HG02610 (cell line): Measurements from ENCODE around the gene FGGY.
"Not testable (repeated sequence)": the region's sequence is repeated elsewhere in the genome, so short reads cannot be mapped to it uniquely, and the experiment has no call there.

Source experiments
- ATAC-seq: cut with Tn5 transposase; IDR thresholded peaks from one replicate; pipeline ENCODE4 v1.9.1; 2021; ENCODE audit warnings: mild to moderate bottlenecking, moderate library complexity; ENCODE audit not compliant: unreplicated experiment

The FGGY gene

DNA sequence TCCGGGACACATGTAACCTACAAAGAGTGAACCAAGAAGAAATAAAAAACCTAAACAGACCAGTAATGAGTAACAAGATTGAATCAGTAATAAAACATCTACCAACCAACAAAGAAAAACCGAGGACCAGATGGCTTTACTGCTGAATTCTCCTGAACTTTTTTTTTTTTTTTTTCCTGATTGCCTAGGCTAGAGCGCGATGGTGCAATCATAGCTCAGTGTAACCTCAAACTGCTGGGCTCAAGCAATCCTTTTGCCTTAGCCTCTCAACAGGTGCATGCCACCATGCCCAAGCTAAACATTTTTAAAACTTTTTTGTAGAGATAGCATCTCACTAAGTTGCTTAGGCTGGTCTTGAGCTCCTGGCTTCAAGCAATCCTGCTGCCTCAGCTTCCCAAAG, 11.2 kb upstream of the FGGY start:
- ATAC-seq, result no peak

DNA sequence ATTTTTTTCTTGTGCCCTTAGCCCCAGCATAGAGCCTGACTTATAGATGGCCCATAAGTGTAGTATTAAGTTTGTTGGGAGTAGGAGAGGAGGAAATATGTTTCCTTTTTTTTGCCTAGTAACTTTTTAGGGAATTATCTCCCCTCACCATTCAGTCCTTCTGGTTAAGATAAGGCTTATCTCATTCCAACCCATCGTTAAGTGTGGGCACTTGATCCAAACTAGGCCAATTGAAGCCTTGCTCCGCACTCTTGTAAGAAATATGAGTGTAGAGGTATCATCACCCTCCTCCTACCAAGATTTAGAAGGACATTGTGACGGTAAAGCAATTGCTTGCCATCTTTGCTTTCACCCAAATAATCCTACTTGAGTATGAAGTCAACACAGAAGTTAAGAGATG, 8.8 kb upstream of the FGGY start:
- ATAC-seq, result no peak

DNA sequence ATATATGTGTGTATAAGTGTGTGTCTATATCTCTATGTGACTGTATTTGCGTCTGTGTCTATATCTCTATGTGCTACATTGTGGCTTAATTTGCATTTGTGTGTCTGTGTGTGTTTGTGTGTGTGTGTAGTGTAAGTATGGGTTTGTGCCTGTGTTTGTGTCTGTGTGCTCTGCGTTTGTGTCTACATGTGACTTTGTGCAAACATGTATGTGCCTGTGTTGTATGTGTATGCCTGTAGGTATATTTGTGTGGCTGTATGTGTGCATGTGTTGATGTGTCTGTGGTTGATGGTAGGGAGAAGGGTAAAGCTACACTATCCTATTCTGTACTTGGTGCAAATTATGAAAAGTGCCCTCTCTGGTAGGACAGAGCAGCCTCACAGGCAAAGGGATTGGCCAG, 7.3 kb upstream of the FGGY start:
- no peak for ATAC-seq

DNA sequence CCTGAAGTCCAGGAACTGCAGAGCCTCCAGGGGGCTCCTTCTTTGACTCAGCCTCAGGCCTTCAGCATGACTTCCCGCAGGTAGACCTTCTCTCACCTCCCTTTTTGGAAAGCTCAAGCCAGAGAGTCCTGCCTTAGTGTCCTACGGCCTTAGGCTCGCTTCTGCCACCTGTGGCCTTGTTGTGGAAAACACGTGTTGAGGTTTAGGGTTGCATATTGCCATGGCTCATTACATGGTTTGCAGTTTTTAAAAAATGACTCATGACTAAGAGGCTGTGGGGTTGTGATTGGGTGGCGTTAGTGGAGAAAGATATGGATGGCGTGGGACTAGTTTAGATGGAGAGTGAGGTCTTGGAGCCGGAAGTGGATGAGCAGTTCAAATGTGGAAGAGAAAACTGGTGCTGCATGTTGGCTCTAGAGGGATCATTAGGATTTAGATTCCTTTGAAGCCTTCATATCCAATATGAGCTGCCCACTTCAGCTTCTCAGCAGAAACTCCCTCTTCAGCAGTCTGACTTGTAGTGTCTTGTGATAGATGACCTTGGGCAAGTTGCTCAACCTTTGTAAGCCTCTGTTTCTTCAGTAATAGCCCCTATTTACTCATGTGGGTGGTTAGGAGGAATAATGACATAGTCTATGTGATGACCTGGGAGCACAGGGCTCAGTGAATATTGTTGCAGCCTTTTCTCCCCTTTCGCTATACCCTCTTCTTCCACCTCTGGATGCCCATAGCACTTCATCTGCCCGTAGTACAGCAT, 6.5 kb upstream of the FGGY start:
- peak; percentile 85 for ATAC-seq

DNA sequence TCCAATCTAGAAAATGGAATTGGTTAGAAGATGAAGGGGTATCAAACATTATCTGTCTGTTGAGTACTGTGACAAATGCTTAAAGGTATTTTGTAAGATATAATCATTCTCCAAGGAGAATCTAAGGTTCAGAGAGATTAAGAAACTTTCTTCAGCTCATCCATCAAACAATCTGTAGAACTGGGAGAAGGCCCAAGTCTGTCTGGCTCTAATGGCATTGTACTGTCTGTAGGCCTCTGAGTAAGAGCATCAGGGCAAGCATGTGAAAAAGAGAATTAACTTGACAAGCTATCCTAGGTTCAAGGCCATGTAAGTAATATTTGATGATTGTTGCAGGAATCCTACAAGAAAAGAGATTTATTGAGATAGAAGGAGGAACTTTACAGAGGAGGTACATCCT, 5.3 kb upstream of the FGGY start:
- ATAC-seq, result no peak

DNA sequence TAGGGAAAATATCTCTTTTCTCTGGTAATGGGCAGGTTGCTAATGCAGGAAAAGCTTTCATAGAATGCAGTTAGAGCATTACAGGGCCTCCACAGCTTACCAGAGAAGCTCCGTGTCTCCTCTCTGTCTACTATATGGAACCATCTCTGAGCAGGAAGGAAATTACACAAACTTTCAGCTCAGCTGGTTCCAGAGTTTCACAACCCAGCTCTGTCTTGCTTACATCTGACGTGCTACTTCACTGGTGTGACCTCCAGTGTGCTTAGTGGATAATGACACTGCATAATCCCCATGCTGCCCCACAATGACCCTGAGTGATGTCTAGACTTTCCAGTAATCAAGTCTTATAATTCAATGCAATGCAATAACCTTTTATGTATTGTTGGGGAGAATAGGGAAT, 4.3 kb upstream of the FGGY start:
- ATAC-seq, result peak; percentile 24

DNA sequence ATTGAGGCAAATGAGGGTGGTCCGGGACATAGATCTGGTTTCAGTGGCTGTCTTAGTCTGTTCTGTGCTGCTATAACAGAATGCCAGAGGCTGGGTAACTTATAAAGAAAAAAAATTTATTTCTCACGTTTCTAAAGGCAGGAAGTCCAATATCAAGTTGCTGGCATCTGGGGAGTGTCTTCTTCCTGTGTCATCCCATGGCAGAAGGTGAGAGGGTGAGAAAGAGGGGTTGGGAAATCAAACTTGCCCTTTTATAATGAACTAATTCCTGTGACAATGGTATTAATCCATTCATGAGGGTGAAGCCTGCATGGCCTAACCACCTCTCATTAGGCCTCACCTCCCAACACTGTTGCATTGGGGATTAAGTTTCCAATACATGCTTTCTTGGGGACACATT, 3.7 kb upstream of the FGGY start:
- ATAC-seq, result no peak

DNA sequence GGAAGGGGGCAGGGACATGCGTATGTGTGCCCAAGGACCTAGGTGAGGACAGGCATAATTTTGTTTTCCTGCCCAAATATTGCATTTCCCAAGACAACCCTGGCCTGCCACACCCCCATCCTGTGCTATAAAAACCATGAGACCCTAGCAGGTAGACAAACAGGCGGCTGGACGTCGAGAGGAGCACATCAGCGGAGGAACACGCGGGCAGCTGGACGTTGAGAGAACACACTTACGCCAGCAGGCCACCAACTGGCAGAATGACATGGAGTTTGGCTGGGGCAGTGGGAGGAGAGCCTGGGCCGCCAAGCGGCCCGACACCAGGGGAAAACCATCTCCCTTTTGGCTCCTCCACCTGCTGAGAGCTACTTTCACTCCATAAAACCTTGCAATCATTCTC, 3.0 kb upstream of the FGGY start:
- ATAC-seq, result no peak

DNA sequence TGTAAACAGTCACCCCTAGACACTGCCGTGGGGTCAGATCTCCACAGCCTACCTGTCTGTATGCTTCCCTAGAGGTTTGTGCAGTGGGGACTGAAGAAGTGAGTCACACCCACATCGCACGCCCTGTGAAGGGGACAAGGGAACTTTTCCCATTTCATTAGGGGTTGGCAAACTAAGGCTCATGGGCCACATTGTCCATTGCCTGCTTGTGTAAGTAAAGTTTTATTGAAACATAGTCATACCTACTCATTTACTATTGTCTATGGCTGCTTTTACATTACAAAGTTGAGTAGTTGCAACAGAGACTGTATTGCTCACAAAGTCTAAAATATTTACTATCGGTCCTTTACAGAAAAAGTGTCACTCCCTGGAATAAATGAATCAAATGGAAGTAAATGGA, 2.5 kb upstream of the FGGY start:
- no peak for ATAC-seq

DNA sequence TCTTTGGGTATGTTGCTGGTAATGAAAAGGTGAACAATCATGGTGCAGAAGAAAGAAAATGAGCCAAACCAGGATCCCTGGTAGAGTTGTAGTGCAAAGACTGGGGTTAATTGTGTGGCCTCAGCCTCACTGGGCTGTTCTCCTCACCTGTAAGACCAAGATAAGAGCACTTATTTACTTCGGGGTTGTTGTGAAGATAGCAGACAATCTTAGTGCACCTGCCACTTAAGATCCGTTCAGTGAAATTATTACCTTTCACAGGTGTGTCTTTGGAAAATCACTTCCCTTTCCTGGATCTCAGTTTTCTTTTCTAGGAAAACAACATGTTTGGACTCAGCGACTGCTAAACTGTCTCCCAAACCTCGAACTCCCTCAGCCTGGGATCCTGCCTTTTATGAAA, 1.3 kb upstream of the FGGY start:
- no peak for ATAC-seq

DNA sequence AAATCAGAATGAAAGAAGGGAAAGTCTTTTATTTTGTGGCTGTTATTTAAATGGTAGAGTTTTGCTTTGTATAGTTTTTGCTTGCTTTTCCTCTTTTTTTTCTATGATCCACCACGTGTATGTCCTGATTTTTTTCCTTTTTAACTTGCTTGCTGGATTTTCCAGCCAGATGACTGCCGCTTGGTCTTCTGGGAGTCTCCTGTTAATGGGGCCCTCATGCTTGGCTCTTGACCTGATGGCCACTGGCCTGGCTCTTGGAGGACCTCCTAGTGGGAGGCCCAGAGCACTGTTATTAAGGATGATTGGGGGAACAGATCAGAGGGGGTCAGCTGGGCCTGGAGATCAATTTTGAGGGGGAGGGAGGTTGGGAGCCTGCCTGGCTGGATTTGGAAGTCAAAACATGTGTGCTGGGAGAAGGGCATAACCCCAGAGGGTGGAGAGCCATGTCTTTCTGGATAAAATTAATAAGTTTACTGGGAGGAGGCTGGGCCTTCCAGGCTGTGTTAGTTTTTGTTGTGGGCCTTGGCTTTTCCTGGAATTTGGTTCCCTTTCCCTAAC, 1.2 kb downstream of the FGGY start:
- no peak for ATAC-seq

DNA sequence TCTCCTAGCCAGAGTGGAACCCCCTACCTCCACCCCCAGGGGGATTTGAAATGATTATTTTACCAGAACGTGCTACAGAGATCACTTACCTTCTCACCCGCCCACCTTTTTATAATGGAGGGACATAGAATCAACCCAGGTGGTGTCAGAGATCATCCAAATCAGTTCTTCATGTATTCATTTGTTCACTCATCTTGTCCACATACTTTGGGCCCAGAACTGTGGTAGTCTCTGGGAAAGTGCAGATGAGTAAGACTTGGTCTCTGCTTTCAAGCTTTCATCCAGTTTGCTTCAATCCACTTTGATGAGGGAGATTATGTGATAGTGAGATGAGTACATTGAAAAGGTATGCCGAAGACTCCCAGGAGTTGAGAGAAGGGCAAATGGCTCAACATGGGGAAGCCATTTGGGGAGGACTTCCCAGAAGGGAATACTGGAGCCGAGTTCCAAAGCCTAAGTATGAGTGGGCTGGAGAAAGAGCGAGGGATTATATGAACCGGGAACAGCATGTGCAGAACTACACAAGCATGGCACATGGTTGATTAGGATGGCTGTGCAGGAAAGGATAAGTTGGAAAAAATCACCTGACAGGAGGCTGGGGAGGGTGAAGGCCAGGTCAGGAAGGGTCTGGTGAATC, 1.9 kb downstream of the FGGY start:
- ATAC-seq, result no peak

DNA sequence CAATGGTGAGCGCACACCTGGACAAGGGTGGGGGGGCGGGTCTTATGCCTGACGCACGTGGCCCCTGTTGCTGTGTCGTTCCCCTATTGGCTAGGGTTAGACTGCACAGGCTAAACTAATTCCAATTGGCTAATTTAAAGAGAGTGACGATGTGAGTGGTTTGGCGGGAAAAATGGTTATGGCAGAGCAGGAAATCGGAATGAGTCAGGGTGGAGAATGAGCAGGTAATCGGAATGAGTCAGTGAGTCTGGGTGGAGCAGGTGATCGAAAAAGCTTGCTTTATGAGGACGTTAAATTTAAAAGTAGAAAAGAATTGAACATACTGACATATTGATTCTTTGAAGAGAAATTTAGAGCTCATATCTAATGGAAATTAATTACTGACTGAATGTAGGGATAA, 2.8 kb downstream of the FGGY start:
- not testable (repeated sequence) for ATAC-seq

DNA sequence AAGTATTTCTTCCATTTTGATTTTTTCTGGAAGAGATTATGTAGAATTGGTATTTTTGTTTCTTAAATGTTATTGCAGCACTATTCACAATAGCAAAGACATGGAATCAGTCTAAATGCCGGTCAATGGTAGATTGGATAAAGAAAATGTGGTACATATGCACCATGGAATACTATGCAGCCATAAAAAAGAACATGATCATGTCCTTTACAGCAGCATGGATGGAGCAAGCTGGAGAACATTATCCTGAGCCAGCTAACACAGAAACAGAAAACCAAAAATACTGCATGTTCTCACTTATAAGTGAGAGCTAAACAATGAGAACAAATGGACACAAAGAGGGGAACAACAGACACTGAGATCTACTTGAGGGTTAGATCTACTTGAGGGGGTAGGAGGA, 5.4 kb downstream of the FGGY start:
- ATAC-seq, result no peak

DNA sequence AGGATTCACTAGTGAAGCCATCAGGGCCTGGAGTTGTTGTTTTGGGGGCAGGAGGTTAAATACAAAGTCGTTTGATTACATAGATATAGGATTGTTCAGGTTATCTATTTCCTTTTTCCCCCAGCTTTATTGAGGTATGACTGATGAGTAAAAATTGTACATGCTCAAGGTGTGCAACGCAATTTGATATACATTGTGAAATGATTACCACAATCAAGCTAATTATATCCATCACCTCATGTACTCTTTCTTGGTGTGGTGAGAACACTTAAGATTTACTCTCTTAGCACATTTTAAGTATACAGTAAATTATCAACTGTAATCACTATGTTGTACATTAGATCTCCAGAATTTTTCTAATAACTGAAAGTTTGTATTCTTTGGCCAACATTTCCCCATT, 6.0 kb downstream of the FGGY start:
- ATAC-seq, result no peak

DNA sequence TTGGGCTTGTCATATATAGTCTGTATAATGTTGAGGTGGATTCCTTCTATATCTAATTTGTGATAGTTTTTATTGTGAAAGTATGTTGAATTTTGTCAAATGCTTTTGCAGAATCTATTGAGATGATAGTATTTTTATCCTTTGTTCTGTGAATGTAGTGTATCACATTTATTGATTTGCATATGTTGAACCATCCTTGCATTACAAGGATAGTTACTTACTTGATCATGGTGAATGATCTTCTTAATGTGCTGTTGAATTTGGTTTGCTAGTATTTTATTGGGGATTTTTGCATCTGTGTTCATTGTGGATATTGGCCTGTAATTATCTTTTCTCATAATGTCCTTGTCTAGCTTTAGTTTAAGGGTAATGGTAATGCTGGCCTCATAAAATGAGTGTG, 8.3 kb downstream of the FGGY start:
- ATAC-seq, result no peak

DNA sequence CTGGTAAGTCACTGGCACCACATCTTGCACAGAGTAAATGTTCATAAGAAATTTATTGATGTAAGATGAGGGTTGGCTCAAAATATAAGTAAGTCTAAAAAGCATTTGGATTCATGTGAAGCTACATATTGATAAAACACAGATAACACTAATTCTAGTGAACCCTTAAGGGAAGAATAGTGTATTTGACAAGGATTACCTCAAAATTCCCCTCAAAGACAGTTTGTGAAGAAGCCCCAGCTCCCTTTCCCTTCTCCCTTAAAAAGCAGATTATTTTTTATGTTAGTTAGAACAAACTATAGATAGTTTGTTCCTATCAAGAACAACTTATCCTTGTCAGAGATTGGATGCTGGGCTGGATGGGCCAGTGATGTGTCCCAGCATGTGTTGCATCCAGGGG, 10.7 kb downstream of the FGGY start:
- ATAC-seq, result no peak

DNA sequence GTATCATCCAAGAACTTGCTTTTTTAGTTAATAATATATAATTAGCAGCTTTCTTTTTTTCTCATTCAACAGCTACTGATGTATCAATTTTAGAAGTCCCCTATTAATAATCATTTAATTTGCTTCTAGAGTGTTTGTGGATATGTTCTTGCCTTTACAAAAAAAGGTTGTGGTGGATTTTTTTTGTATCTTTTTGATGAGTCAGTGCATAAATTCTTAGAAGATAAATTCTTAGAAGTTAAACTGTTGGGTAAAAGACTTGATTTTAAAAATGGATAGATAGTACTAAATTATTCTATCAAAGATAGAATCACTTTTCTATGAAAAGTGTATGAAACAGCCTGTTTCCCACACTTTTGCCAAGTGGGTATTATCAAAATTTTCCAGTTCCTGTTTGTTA, 11.9 kb downstream of the FGGY start:
- no peak for ATAC-seq

DNA sequence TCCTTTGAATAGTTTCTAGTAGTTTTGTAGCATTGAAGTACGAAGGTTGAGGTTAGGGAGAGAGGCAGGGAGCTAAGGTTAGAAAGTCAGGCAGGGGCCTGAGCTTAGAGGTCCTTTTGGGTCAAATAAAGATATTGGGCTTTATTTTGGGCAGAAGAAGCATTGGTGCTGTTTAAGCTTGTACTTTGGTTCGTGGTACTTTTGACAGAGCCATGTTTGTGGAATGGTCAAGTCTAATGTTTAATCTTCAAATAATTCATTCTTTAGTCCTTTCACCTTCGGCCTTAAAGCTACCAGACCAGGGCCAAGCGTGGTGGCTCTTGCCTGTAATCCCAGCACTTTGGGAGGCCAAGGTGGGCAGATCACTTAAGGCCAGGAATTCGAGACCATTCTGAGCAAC, 12.5 kb downstream of the FGGY start:
- ATAC-seq, result no peak

DNA sequence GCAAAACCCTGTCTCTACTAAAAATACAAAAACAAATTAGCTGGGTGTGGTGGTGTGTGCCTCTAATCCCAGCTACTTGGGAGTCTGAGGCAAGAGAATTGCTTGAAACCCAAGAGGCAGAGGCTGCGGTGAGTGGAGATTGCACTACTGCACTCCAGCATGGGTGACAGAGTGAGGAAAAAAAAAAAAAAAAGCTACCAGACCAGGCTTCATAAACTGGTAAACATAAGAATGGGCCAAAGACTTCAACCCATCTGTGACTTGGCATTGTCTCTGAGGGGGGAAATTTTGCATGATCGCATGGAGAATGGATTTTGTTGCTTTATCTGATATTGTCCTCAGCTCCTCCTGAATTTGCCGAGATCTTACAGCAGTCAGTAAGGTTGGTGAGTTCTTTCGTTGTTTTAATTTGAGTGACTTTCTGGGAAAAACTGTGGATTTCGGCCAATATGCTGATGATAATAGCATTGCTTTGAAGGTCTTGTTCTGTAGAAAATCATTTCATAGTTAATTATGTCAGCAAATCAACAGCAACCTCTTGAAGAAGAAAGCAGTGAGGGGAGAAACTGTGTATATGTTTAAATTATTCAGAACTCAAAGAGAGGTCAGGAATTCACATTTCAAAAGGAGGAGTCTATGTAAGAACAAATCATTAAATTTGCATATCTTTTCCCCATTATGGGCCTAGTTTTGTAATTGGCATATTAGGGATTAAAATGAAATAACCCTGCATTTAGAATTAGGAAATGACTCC, 13.1 kb downstream of the FGGY start:
- ATAC-seq, result no peak

DNA sequence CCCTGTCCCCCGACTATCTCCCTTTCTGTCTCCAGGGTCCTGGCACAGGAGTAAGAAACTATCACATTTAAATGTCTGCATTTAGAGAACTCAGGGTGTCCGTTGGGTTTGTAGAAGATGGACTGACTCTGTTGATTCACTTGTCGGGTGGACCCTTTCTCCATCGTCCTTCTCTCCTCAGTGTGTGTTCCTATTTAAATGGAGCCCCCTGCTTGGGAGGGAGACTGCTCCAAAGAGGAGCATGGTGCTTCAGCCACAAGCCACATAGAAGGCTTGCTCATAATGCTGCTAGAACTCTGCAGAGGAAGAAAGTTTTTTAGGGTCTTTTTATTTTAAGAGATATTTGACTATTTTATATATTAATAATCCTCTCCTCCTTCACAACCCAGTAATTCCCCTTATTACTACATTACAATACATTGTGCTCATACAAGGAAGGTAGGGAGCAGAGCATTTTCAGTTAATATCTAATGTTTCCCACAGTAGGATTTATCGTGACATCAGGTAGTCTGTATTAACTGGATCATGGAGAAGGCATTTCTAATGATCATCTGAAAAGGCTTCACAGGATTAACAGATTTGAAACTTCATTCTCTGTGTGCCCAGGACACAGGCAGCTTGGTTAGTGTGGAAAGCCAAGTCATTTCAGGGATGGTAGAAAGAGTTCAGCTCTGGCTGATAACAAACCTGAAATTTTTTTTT, 13.8 kb downstream of the FGGY start:
- ATAC-seq, result no peak
